Rectal smooth muscle tissue (tissue), 1 donor: ENCODE measurements around the gene MGARP.
"Not testable (repeated sequence)": the region's sequence is repeated elsewhere in the genome, so short reads cannot be mapped to it uniquely, and the experiment has no call there.

ENCODE experiments used
- H3K27ac ChIP-seq: one replicate; pipeline ENCODE4 v1.7.0; 2013; ENCODE audit warnings: low read depth, low read length, inconsistent platforms
- H3K27me3 ChIP-seq: one replicate; pipeline ENCODE4 v1.7.0; 2013; ENCODE audit warnings: low read length; ENCODE audit not compliant: control insufficient read depth, insufficient read depth
- H3K36me3 ChIP-seq: one replicate; pipeline ENCODE4 v1.7.0; 2013; ENCODE audit warnings: low read length; ENCODE audit not compliant: control insufficient read depth, insufficient read depth
- H3K4me1 ChIP-seq: one replicate; pipeline ENCODE4 v1.7.0; 2013; ENCODE audit warnings: low read length; ENCODE audit not compliant: control insufficient read depth, insufficient read depth
- H3K4me3 ChIP-seq: one replicate; pipeline ENCODE4 v1.7.0; 2013; ENCODE audit warnings: low read length
- H3K9ac ChIP-seq: one replicate; pipeline ENCODE4 v1.7.0; 2013; ENCODE audit warnings: low read length

The MGARP gene

GRCh38 chr4:139282065-139282720, 2.2 kb upstream of the MGARP start:
- no peak overlapping the region for H3K4me3 ChIP-seq
- no peaks in the 10 kb centered on the region for H3K4me1 ChIP-seq
- no peak overlapping the region for H3K9ac ChIP-seq
- H3K36me3 ChIP-seq = no peaks in the 10 kb centered on the region
- no peak overlapping the region for H3K27ac ChIP-seq
- H3K27me3 ChIP-seq = no peaks in the 10 kb centered on the region

- H3K9ac ChIP-seq = no peak overlapping the region
- no peaks in the 10 kb centered on the region for H3K4me1 ChIP-seq
- H3K27me3 ChIP-seq = no peaks in the 10 kb centered on the region
- no peaks in the 10 kb centered on the region for H3K36me3 ChIP-seq
- no peak overlapping the region for H3K27ac ChIP-seq
- H3K4me3 ChIP-seq = peak overlapping the region; percentile 60
These were observed 889 bp downstream of the MGARP start for GRCh38 chr4:139278912-139279759.

GRCh38 chr4:139278485-139278884, 1.5 kb downstream of the MGARP start:
- H3K27me3 ChIP-seq = no peaks in the 10 kb centered on the region
- H3K27ac ChIP-seq = no peak overlapping the region
- H3K4me3 ChIP-seq = no peak overlapping the region

GRCh38 chr4:139275281-139275735, 4.7 kb downstream of the MGARP start:
- Histone ChIP-seq H3K9ac (no peak overlapping the region), H3K36me3 (no peaks in the 10 kb centered on the region), H3K27me3 (no peaks in the 10 kb centered on the region), H3K4me3 (no peak overlapping the region), H3K4me1 (no peaks in the 10 kb centered on the region), H3K27ac (no peak overlapping the region)

More at GRCh38 chr4:139278485-139278884, 1.5 kb downstream of the MGARP start:
- Histone ChIP-seq H3K4me1 (no peaks in the 10 kb centered on the region), H3K36me3 (no peaks in the 10 kb centered on the region), H3K9ac (no peak overlapping the region)

- H3K27ac ChIP-seq = no peak overlapping the region
- H3K4me3 ChIP-seq = no peak overlapping the region
- no peaks in the 10 kb centered on the region for H3K27me3 ChIP-seq
- no peaks in the 10 kb centered on the region for H3K36me3 ChIP-seq
- H3K9ac ChIP-seq = no peak overlapping the region
- no peaks in the 10 kb centered on the region for H3K4me1 ChIP-seq
These were observed 5.2 kb downstream of the MGARP start for GRCh38 chr4:139274790-139275189.

GRCh38 chr4:139273835-139274234, 6.2 kb downstream of the MGARP start:
- no peak overlapping the region for H3K9ac ChIP-seq
- H3K36me3 ChIP-seq = no peaks in the 10 kb centered on the region
- no peaks in the 10 kb centered on the region for H3K27me3 ChIP-seq
- H3K4me3 ChIP-seq = no peak overlapping the region
- no peak overlapping the region for H3K27ac ChIP-seq
- H3K4me1 ChIP-seq = no peaks in the 10 kb centered on the region

GRCh38 chr4:139267301-139267700, 12.7 kb downstream of the MGARP start:
- no peak overlapping the region for H3K4me3 ChIP-seq
- H3K27ac ChIP-seq = no peak overlapping the region
- no peaks in the 10 kb centered on the region for H3K27me3 ChIP-seq
- H3K4me1 ChIP-seq = no peaks in the 10 kb centered on the region
- no peak overlapping the region for H3K9ac ChIP-seq
- no peaks in the 10 kb centered on the region for H3K36me3 ChIP-seq

- no peak overlapping the region for H3K9ac ChIP-seq
- H3K27ac ChIP-seq = peak overlapping the region; percentile 25
- H3K36me3 ChIP-seq = no peaks in the 10 kb centered on the region
- H3K4me3 ChIP-seq = peak overlapping the region; percentile 55
- H3K4me1 ChIP-seq = no peaks in the 10 kb centered on the region
- no peaks in the 10 kb centered on the region for H3K27me3 ChIP-seq
These were observed 13.3 kb downstream of the MGARP start for GRCh38 chr4:139266583-139267257.

GRCh38 chr4:139266208-139266582, 13.8 kb downstream of the MGARP start:
- H3K9ac ChIP-seq = no peak overlapping the region
- H3K4me3 ChIP-seq = peak overlapping the region; percentile 55
- no peaks in the 10 kb centered on the region for H3K27me3 ChIP-seq
- no peaks in the 10 kb centered on the region for H3K4me1 ChIP-seq
- no peaks in the 10 kb centered on the region for H3K36me3 ChIP-seq
- H3K27ac ChIP-seq = peak overlapping the region; percentile 25

- no peaks in the 10 kb centered on the region for H3K36me3 ChIP-seq
- no peak overlapping the region for H3K4me3 ChIP-seq
- no peak overlapping the region for H3K9ac ChIP-seq
- H3K27me3 ChIP-seq = no peaks in the 10 kb centered on the region
- no peaks in the 10 kb centered on the region for H3K4me1 ChIP-seq
- H3K27ac ChIP-seq = no peak overlapping the region
These were observed 14.4 kb downstream of the MGARP start for GRCh38 chr4:139265654-139266053.

GRCh38 chr4:139256349-139256748, 23.7 kb downstream of the MGARP start:
- Histone ChIP-seq H3K27me3 (no peaks in the 10 kb centered on the region), H3K27ac (no peak overlapping the region), H3K4me3 (no peak overlapping the region), H3K4me1 (no peaks in the 10 kb centered on the region), H3K36me3 (no peaks in the 10 kb centered on the region), H3K9ac (no peak overlapping the region)

- H3K4me1 ChIP-seq, H3K27ac ChIP-seq, H3K27me3 ChIP-seq, H3K9ac ChIP-seq, H3K4me3 ChIP-seq, H3K36me3 ChIP-seq: not testable (repeated sequence)
These were observed 24.4 kb downstream of the MGARP start for GRCh38 chr4:139255581-139255980.
